Epidermal melanocyte (primary cell): ENCODE measurements around the gene VDAC1.

ENCODE experiments used
- DNase-seq: peaks from one replicate; pipeline ENCODE4 v3.0.0; 2011; ENCODE audit warnings: low spot score; ENCODE audit not compliant: insufficient read length

VDAC1 gene

GRCh38 chr5:134024811-134025210 lies 20.0 kb upstream of the VDAC1 start:
- DNase-seq = no peak

- no peak for DNase-seq
Observed at GRCh38 chr5:134022333-134022732, 17.6 kb upstream of the VDAC1 start.

GRCh38 chr5:134020188-134020587 lies 15.4 kb upstream of the VDAC1 start:
- DNase-seq = no peak

GRCh38 chr5:134019636-134020035 lies 14.9 kb upstream of the VDAC1 start:
- DNase-seq = no peak

DNA sequence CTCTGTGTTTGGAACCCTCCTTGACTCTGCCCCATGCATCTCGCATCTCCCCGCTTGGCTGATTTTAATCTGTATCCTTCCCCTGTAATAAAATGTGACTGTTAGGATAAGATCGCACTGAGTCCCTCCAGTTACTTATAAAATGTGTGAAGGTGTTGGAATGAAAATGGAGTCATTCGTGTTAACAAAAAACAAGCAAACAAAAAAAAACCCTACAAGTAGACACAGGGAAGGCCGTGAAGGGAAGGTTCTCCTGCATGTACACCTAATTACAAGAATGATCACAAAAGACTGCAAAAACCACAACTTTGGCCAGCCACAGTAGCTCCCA lies 14.2 kb upstream of the VDAC1 start:
- no peak for DNase-seq

- DNase-seq = no peak
Observed at GRCh38 chr5:134018154-134018985, 13.6 kb upstream of the VDAC1 start.

- no peak for DNase-seq
Observed at GRCh38 chr5:134008266-134008749, 3.5 kb upstream of the VDAC1 start.

GRCh38 chr5:134007581-134008265 lies 2.9 kb upstream of the VDAC1 start:
- DNase-seq = no peak

DNA sequence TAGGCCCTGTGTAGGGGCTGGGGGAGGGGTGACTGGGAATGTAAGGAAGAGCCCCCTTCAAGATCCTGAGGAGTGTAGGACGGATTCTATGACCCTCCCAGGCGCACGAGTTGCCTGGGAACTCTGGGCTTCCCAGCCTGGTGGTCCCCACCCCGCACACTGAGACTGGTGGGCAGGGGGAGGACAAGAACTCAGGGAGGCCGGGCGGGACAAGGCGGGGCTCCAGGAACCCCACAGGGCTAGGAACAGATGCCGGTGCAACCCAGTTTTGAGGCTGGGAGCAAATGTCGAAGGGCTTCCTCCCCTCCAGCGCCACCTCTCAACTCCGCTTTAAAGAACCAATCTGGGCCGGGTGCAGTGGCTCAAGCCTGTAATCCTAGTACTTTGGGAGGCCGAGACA lies 1.3 kb upstream of the VDAC1 start:
- DNase-seq = no peak

DNA sequence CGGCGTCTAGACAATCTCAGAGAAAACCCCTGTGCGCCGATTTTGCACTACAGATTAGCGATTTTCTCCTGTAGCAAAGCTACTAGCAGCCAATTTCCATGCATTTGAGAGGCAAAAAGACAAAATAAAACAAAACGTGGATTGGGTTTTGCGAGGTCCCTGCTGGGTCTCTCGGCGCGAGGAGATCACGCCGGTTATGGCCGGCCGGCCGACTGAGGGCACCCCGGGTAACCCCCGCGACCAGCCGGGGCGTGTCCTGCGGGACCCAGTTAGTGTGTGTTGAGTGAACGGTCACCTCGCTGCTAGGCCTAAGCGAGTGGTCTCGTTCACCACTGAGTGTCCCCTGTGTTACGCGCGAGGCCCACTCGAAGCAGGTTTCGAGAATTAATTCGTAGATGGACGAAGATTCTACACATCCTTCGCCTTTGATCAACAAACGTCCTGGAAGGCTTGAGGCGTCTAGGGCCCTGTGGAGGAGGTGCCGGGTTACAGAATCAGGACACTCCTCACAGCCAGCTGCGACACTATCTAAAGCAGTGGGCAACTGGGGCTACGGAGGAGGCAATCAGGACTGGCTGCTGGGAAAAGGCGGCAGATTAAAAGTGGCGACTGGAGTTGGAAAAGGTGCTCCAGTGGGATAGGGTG lies 764 bp upstream of the VDAC1 start:
- DNase-seq = no peak

DNA sequence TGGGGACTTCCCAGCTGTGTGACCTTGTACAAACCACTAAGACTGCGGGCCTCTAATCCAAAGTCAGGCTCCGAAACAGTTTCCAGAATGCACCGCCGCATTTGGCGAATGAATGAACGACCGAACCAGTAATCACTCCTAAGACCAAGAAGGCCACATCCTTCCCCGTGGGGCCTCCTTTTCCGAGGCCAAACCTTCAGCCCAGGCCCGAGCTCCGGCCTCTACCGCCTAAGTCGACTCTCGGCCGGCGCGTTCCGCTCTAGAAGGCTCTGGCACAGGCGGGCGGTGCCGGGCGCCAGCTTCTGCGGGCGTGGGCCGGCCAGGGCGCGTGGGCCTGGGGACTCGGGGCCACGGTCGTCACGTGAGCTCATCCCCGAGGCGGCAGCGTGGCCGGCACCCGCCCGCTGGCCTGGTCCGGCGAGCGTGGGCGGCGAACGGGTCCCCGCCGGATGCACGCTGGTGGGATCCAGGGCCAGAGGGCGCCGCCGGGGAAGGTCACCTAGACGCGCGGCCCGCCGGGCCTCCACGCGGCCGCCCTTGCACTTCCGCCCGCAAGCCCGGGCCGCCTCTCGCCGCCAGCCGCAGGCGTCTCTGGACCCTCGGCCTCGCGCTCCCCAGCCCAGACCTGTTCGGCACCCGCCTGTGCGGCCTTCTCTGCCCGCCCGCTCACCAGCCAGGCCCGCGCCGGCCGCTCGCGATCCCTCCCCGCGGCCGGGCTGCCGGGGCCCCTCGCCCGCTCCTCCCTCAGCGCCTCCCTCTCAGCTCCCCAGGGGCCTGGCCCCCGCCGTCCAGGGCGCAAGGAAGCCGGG lies 754 bp downstream of the VDAC1 start:
- DNase-seq = no peak

GRCh38 chr5:134003064-134003816 lies 1.5 kb downstream of the VDAC1 start:
- DNase-seq = no peak

DNA sequence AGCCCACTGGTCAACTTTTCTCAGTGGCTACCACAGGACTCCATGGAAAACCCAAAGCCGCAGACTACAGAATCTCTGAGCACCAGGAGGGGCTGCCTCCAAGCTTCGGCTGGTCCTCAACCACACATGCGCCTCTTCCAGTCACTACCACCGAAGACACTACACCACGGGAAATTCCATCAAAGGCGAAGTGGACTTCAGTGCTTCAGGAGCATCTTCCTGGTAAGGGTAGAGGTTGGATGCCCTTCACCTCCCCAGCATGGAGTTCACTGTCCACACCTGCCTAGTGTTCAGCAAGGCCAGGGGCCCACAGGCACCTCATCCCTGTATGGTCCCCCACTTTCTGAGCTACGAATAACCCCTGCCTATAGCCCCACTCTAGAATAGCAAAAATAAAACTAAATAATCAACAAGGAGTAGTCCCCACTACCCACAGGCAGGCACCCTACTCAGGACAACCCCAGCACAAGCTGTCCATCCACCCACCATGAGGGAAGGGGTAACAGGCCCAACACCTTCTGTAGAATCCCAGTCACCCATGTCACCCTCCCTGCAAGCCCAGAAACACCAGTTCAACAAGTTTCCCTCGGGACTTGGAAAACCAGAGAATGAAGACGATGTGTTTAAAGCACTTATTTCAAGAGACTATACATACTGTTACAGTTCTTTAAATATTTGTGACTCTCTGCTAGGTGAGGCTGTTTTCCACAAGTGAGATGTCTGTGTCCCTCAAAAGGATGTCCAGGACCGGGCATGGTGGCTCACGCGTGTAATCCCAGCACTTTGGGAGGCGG lies 2.6 kb downstream of the VDAC1 start:
- no peak for DNase-seq

- no peak for DNase-seq
Observed at GRCh38 chr5:134000696-134001453, 3.9 kb downstream of the VDAC1 start.

- DNase-seq = no peak
Observed at GRCh38 chr5:134000091-134000511, 4.7 kb downstream of the VDAC1 start.

GRCh38 chr5:133998807-133999206 lies 6.0 kb downstream of the VDAC1 start:
- DNase-seq = no peak

DNA sequence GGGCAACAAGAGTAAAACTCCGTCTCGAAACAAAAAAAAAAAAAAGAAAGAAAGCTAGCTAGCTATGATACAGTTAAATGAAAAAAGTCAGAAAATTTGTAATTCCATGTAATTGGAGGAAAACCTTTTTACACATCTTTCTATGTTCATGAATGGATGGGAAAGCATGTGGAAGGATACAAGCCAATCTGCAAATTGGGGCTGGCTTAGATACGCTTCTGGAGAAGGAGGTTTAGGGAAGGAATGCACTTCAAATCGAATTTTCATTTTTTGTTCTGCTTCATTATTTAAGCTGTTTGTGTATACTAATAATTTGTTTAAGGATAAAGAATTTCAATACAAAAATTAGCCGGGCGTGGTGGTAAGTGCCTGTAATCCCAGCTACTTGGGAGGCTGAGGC lies 6.7 kb downstream of the VDAC1 start:
- DNase-seq = no peak

DNA sequence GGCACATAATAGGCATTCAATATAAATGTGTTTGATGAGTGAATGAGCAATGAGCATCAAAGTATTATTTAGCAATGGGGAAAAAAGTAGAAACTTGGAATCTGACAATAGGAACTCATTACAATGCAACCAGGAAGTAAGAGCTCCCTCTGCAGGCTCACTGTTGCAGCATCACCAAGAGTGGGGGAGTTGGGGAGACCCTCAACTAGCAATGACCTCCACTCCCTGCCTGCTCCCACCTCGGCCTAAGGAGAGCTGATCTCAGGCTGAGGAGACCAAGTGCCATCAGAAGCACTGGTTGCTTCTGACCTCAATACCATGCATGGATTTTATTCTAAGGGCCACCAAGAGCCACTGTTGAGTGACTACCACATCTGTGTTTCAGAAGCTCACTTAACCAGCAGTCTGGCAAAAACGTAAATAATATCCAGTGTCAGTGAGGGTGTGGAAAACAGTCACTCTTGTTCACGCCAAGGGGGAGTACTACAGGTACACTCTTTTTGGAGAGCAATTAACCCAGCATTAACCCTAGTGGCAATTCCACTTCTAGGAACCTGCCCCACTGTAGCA lies 8.0 kb downstream of the VDAC1 start:
- DNase-seq = no peak
